Esophagus squamous epithelium (tissue), 5 donors: ENCODE data around the gene DMAP1. TPM values are rescaled to one million over a fixed set of nuclear protein-coding genes. Genes with fewer than 3 reads are reported as not detected.

Experiments
- DNase-seq: peaks from one replicate; lab custom pipeline; 2025; lab: John Stamatoyannopoulos, UW
- H3K27ac ChIP-seq, 4 donors: fragments of 200-600 bp; sonication (generic); one replicate each; pipeline ENCODE4 v1.5.1; 2016 to 2019; ENCODE audit warnings: mild to moderate bottlenecking in 1 of 4
- H3K27me3 ChIP-seq, 4 donors: fragments of 200-600 bp; sonication (generic); 1 replicate in 3 of 4; 2 replicates in 1 of 4; pipeline versions ENCODE4 v1.5.1 to v1.6.0; 2017 to 2021; ENCODE audit warnings: antibody characterized with exemption in 1 of 4
- H3K36me3 ChIP-seq, 3 donors: fragments of 200-600 bp; sonication (generic); one replicate each; pipeline ENCODE4 v1.5.1; 2016 to 2019
- H3K4me1 ChIP-seq, 3 donors: fragments of 200-600 bp; sonication (generic); one replicate each; pipeline ENCODE4 v1.5.1; 2017 to 2019
- H3K4me3 ChIP-seq, 4 donors: fragments of 200-600 bp; sonication (generic); 1 replicate in 3 of 4; 2 replicates in 1 of 4; pipeline ENCODE4 v1.5.1; 2016 to 2019; ENCODE audit warnings: mild to moderate bottlenecking in 2 of 4, moderate library complexity in 1 of 4
- H3K9me3 ChIP-seq, 3 donors: fragments of 200-600 bp; sonication (generic); one replicate each; pipeline ENCODE4 v1.5.1; 2016 to 2019
- POLR2A ChIP-seq, 4 donors: fragments of 450-650 bp; IDR thresholded peaks; one replicate each; pipeline ENCODE4 v1.6.1; 2017; ENCODE audit warnings: antibody characterized with exemption in 4 of 4, mild to moderate bottlenecking in 4 of 4, moderate library complexity in 3 of 4
- WGBS, 2 donors: methylation state at CpG; one replicate each; pipeline ENCODE4 v1.1.5; 2018; 5-methylcytosine and 5-hydroxymethylcytosine counted together
- intact Hi-C: fragments of 100-400 bp; cut with DNase I; formaldehyde crosslinking; loops from one replicate; pipeline ENCODE4 v1.15.0; 2022
- total RNA-seq, 4 donors: library from RNA; depleted of rRNA; stranded (reverse); fragments of >200 nt; gene quantifications; one replicate each; pipeline ENCODE4 v1.1.0, GENCODE V29; 2016
- TF ChIP-seq, protein P1 (sequence below), 6 experiments: fragments of 450-650 bp in 4 of 6; fragments of 200-600 bp in 2 of 6; sonication (generic) in 2 of 6; IDR thresholded peaks; one replicate each; pipeline ENCODE4 v1.5.1; 2016 to 2019; ENCODE audit warnings: antibody characterized with exemption in 6 of 6, mild to moderate bottlenecking in 4 of 6, moderate library complexity in 4 of 6
- donor health status: DM: yes; HTN: yes; CAD: no.

Gene DMAP1
- total RNA-seq, 4 donors from 2014 or later = 19.2 to 45.2 (median 22.0) TPM

DNA sequence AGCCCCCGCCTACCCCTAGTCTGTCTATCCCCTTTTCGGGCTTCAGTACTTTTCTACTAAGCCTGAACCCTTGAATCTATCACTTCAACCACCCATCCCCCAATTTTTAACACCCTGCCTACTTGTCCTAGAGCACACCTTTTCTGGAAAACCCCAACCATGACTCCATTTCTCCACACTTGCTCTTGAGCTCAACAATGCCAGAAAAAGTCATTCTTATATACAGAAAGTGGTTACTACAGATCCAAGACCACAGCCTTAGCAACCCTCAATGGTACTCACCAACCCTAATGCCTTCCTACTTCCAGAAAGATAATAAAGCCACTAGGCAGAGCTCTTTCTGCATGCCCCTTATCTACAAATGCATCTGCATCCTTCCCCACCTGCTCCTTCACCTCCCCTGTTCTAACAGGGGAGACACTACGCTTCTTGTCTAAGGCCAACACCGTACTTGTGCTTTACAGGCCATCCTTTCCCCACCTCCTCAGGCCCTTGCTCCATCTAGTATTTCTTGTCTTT lies 41.2 kb downstream of the DMAP1 start:
- DNase-seq = no peak
- no peak for TF ChIP-seq POLR2A (IDR thresholded peaks at IDR 0.05)
- TF ChIP-seq, protein P1, sequence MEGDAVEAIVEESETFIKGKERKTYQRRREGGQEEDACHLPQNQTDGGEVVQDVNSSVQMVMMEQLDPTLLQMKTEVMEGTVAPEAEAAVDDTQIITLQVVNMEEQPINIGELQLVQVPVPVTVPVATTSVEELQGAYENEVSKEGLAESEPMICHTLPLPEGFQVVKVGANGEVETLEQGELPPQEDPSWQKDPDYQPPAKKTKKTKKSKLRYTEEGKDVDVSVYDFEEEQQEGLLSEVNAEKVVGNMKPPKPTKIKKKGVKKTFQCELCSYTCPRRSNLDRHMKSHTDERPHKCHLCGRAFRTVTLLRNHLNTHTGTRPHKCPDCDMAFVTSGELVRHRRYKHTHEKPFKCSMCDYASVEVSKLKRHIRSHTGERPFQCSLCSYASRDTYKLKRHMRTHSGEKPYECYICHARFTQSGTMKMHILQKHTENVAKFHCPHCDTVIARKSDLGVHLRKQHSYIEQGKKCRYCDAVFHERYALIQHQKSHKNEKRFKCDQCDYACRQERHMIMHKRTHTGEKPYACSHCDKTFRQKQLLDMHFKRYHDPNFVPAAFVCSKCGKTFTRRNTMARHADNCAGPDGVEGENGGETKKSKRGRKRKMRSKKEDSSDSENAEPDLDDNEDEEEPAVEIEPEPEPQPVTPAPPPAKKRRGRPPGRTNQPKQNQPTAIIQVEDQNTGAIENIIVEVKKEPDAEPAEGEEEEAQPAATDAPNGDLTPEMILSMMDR (IDR thresholded peaks at IDR 0.05) = no peak
- no peaks in the 10 kb centered on the region for H3K4me1 ChIP-seq
- intact Hi-C loops = no loop called here
- no peaks in the 10 kb centered on the region for H3K9me3 ChIP-seq
- H3K4me3 ChIP-seq = no peak overlapping the region
- peaks cover 0 to 23% (median 0%) of the 10 kb centered on the region in 3 donors for H3K36me3 ChIP-seq
- no peak overlapping the region for H3K27ac ChIP-seq
- 96% methylated on average over 4 of the region's 4 CpGs for WGBS, 2 donors
- no peaks in the 10 kb centered on the region for H3K27me3 ChIP-seq

DNA sequence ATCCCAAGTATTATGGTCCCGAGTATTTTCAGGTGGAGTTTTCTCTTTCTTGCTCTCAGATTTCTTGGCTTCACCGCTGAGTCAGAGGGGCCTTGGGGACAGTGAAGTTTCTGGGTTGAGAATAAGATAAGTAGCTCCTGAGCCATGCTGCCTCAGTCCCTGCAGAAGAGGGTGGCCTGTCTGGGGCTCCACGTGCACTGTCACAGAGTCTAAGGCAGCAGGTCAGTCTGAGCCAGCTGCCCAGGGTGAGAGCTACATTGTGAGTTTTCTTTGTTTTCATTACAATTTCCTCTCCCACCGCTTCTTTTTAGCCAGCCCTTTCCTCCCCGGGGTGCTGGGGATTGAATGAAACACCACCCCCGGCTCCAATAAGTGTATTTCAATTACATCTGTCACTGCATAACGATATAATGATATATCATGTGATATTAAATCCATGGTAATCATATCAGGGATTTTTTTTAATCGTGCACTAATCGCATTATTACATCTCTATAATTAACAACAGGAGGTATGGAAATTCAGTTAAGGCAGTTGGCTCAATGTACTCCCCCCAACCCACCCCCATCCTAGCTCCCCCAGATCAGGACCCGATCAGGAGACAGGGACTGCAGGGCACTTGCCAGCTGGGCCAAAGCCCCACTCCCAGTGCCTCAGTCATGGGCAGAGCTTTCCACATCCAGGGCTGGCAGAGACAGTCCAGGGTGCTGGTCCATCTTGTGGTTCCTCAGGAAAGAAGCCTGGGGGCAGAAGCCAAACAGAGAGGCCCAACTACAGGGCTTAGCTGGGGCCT lies 43.7 kb downstream of the DMAP1 start:
- intact Hi-C loops = no loop called here

DNA sequence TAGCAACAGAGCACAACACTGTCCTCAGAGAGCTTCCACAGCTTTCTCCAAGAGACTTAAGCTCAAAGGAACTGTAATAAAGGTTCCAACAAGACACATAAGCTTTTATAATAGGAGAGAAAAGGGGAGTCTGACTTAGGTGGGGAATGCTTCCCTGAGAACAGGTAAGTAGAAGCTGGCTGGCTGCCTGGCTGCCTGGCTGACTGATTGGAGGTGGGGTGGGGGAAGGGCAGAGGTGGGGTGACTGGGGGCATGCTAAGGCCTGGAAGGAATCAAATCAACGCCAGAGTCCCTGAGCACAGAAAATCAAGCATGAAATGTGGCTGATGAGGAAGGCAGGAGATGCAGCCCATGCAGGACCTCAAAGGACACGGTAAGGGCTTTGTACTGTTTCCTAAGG lies 45.8 kb downstream of the DMAP1 start:
- intact Hi-C loops = no loop called here
- DNase-seq = no peak
- 86 to 100% methylated on average over 2 of the region's 2 CpGs for WGBS, 2 donors
- no peaks in the 10 kb centered on the region for H3K27me3 ChIP-seq
- H3K36me3 ChIP-seq = peaks cover 0 to 12% (median 0%) of the 10 kb centered on the region in 3 donors
- TF ChIP-seq, protein P1 (IDR thresholded peaks at IDR 0.05) = no peak
- no peak for TF ChIP-seq POLR2A (IDR thresholded peaks at IDR 0.05)
- peaks cover 10 to 32% (median 12%) of the 10 kb centered on the region in 3 donors for H3K4me1 ChIP-seq
- no peaks in the 10 kb centered on the region for H3K9me3 ChIP-seq
- H3K27ac ChIP-seq = no peak overlapping the region
- no peak overlapping the region for H3K4me3 ChIP-seq

More for the DNA sequence above, 43.7 kb downstream of the DMAP1 start:
- Histone ChIP-seq H3K9me3 (no peaks in the 10 kb centered on the region), H3K4me1 (peaks cover 5 to 16% (median 7%) of the 10 kb centered on the region in 3 donors), H3K27ac (no peak overlapping the region), H3K27me3 (no peaks in the 10 kb centered on the region), H3K36me3 (peaks cover 0 to 12% (median 0%) of the 10 kb centered on the region in 3 donors), H3K4me3 (no peak overlapping the region)
- 91 to 93% methylated on average over 8 to 10 of the region's 10 CpGs for WGBS, 2 donors
- TF ChIP-seq, protein P1 (IDR thresholded peaks at IDR 0.05) = no peak
- no peak for TF ChIP-seq POLR2A (IDR thresholded peaks at IDR 0.05)
- DNase-seq = no peak

DNA sequence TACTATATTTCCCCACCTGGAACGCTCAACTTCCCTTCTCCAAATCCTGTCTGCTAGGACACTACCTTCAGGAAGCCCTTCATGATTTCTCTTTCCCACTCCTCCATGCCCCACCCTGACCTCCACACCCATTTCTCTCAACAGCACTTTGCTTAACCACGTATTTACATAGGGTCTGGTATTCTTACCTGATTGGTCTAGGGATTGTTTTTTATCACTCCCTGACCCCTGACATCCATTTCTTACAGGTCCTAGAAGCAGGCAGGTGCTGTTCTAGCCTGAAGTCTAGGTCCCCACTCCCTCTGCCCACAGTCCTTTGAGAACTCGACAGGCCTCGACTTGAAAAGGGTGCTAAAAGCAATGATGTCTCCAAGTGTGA lies 47.5 kb downstream of the DMAP1 start:
- H3K4me1 ChIP-seq = peaks cover 10 to 32% (median 12%) of the 10 kb centered on the region in 3 donors
- no peak for DNase-seq
- TF ChIP-seq, protein P1 (IDR thresholded peaks at IDR 0.05) = no peak
- TF ChIP-seq POLR2A (IDR thresholded peaks at IDR 0.05) = no peak
- H3K27ac ChIP-seq = peak overlapping the region in 2 of 4 donors; percentile 64 to 71
- intact Hi-C loops = no loop called here
- no peaks in the 10 kb centered on the region for H3K9me3 ChIP-seq
- H3K36me3 ChIP-seq = peaks cover 0 to 11% (median 0%) of the 10 kb centered on the region in 3 donors
- no peaks in the 10 kb centered on the region for H3K27me3 ChIP-seq
- 57 to 61% methylated on average over 2 to 4 of the region's 4 CpGs for WGBS, 2 donors
- no peak overlapping the region for H3K4me3 ChIP-seq
